Nephron (organoid): ENCODE data around the gene LCLAT1.

Experiments used
- H3K27ac Mint-ChIP-seq, 3 experiments: 2 replicates each; pipeline ENCODE4 v1.8.0; 2020; ENCODE audit warnings: mixed read lengths in 3 of 3, mild to moderate bottlenecking in 2 of 3, moderate library complexity in 1 of 3
- H3K27me3 Mint-ChIP-seq: 2 replicates; pipeline ENCODE4 v1.8.0; 2021; ENCODE audit warnings: low read depth, mild to moderate bottlenecking, moderate library complexity, mixed read lengths
- H3K36me3 Mint-ChIP-seq: 2 replicates; pipeline ENCODE4 v1.8.0; 2020; ENCODE audit warnings: low read depth, mixed read lengths
- H3K4me1 Mint-ChIP-seq: 2 replicates; pipeline ENCODE4 v1.8.0; 2020; ENCODE audit warnings: mixed read lengths
- H3K4me3 Mint-ChIP-seq, 3 experiments: 2 replicates each; pipeline ENCODE4 v1.8.0; 2020; ENCODE audit warnings: mild to moderate bottlenecking in 3 of 3, mixed read lengths in 3 of 3, moderate library complexity in 2 of 3
- H3K9me3 Mint-ChIP-seq: 2 replicates; pipeline ENCODE4 v1.8.0; 2020; ENCODE audit warnings: mixed read lengths
- CTCF ChIP-seq, 3 experiments: fragments of 200-600 bp; sonication (generic); IDR thresholded peaks; one replicate each; pipeline ENCODE4 v1.5.0; 2021; ENCODE audit warnings: antibody characterized with exemption in 3 of 3; ENCODE audit not compliant: unreplicated experiment in 3 of 3

Gene LCLAT1

GRCh38 chr2:30665761-30666265 is 218.8 kb downstream of the LCLAT1 start:
- Mint-ChIP-seq H3K4me1 (peaks cover 19% of the 10 kb centered on the region), H3K27me3 (peaks cover 3% of the 10 kb centered on the region), H3K36me3 (peaks cover 9% of the 10 kb centered on the region), H3K4me3 (no peak overlapping the region), H3K9me3 (peaks cover 29% of the 10 kb centered on the region), H3K27ac (peak overlapping the region in 2 of 3 experiments; percentile 27 to 71)
- no peak for TF ChIP-seq CTCF (IDR thresholded peaks at IDR 0.05; ENCODE audit: unreplicated experiment in 3 of 3)

DNA sequence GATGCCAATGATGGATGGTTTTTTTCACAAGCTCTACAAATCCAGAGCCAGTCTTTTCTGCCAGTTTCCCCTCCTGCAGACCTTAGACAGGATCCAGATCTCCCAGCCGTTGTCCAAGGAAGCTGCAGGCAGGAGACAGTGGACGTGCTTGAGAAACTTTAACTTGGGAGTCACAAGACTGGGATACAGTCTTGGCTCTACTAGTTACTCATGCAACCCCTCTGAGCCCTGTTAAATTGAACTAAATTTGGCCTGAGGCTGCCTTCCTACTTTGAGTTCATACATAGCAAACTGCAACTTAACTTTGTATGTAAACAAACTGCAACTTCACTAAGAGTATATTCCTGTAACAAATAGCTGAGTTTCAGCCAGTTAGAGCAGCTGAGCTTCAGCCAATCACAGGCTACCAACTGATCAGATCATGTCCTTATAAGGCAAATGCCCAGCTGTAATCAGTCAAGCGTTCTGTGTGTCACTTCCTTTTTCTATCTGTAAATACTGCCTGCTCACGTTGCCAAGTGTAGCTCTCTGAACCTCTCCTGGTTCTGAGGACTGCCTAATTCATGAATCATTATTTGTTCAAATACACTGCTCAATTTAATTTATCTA is 219.3 kb downstream of the LCLAT1 start:
- H3K27me3 Mint-ChIP-seq: peaks cover 3% of the 10 kb centered on the region
- H3K36me3 Mint-ChIP-seq: peaks cover 9% of the 10 kb centered on the region
- H3K4me1 Mint-ChIP-seq: peaks cover 18% of the 10 kb centered on the region
- no peak overlapping the region for H3K4me3 Mint-ChIP-seq
- H3K9me3 Mint-ChIP-seq: peaks cover 32% of the 10 kb centered on the region
- no peak for TF ChIP-seq CTCF (IDR thresholded peaks at IDR 0.05; ENCODE audit: unreplicated experiment in 3 of 3)
- H3K27ac Mint-ChIP-seq: peak overlapping the region in 2 of 3 experiments; percentile 27 to 71

GRCh38 chr2:30670453-30670852 is 223.4 kb downstream of the LCLAT1 start:
- Mint-ChIP-seq H3K4me3 (no peak overlapping the region), H3K4me1 (peaks cover 15% of the 10 kb centered on the region), H3K9me3 (peaks cover 45% of the 10 kb centered on the region), H3K27me3 (peaks cover 3% of the 10 kb centered on the region), H3K36me3 (peaks cover 9% of the 10 kb centered on the region), H3K27ac (no peak overlapping the region)
- TF ChIP-seq CTCF (IDR thresholded peaks at IDR 0.05; ENCODE audit: unreplicated experiment in 3 of 3): no peak

GRCh38 chr2:30673127-30673526 is 226.1 kb downstream of the LCLAT1 start:
- Mint-ChIP-seq H3K27ac (no peak overlapping the region), H3K4me1 (no peaks in the 10 kb centered on the region), H3K9me3 (peaks cover 39% of the 10 kb centered on the region), H3K27me3 (peaks cover 3% of the 10 kb centered on the region), H3K36me3 (peaks cover 9% of the 10 kb centered on the region), H3K4me3 (no peak overlapping the region)
- no peak for TF ChIP-seq CTCF (IDR thresholded peaks at IDR 0.05; ENCODE audit: unreplicated experiment in 3 of 3)

DNA sequence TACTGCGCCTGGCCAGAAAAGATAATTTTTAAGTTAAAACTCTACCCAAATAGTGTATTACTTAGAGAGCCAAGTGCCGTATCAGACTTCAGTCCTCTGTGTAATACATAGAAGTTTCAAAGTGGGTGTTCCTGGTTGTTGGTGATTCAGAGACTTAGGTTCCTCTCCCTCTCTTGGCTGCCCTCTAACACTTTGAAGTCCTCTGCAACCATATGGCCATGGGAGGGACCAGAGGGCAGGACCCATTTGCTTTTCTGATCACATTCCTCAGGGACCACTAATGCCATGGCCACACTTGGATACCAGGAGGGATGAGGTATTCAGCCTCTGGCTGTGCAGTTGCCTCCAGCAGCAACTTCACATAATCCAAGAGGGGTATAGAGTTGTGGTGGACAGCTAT is 228.7 kb downstream of the LCLAT1 start:
- Mint-ChIP-seq H3K36me3 (no peaks in the 10 kb centered on the region), H3K27me3 (no peaks in the 10 kb centered on the region)
- no peak for TF ChIP-seq CTCF (IDR thresholded peaks at IDR 0.05; ENCODE audit: unreplicated experiment in 3 of 3)

GRCh38 chr2:30677231-30677630 is 230.2 kb downstream of the LCLAT1 start:
- H3K4me3 Mint-ChIP-seq: no peak overlapping the region
- peaks cover 6% of the 10 kb centered on the region for H3K4me1 Mint-ChIP-seq
- no peak overlapping the region for H3K27ac Mint-ChIP-seq
- no peaks in the 10 kb centered on the region for H3K27me3 Mint-ChIP-seq
- TF ChIP-seq CTCF (IDR thresholded peaks at IDR 0.05; ENCODE audit: unreplicated experiment in 3 of 3): no peak
- H3K9me3 Mint-ChIP-seq: peaks cover 8% of the 10 kb centered on the region
- H3K36me3 Mint-ChIP-seq: no peaks in the 10 kb centered on the region

More for the DNA sequence above, 228.7 kb downstream of the LCLAT1 start:
- H3K4me3 Mint-ChIP-seq: no peak overlapping the region
- no peak overlapping the region for H3K27ac Mint-ChIP-seq
- H3K4me1 Mint-ChIP-seq: peaks cover 6% of the 10 kb centered on the region
- H3K9me3 Mint-ChIP-seq: peaks cover 17% of the 10 kb centered on the region
